ENCODE results near the gene CCDC74A. TPM values are rescaled to one million over a fixed set of nuclear protein-coding genes. Genes with fewer than 3 reads are reported as not detected.
"Not testable (repeated sequence)": the region's sequence is repeated elsewhere in the genome, so short reads cannot be mapped to it uniquely, and the experiment has no call there.

Gene CCDC74A
- polyA plus RNA-seq (2012; ENCODE audit: missing spikeins) = 42.7 TPM

DNA sequence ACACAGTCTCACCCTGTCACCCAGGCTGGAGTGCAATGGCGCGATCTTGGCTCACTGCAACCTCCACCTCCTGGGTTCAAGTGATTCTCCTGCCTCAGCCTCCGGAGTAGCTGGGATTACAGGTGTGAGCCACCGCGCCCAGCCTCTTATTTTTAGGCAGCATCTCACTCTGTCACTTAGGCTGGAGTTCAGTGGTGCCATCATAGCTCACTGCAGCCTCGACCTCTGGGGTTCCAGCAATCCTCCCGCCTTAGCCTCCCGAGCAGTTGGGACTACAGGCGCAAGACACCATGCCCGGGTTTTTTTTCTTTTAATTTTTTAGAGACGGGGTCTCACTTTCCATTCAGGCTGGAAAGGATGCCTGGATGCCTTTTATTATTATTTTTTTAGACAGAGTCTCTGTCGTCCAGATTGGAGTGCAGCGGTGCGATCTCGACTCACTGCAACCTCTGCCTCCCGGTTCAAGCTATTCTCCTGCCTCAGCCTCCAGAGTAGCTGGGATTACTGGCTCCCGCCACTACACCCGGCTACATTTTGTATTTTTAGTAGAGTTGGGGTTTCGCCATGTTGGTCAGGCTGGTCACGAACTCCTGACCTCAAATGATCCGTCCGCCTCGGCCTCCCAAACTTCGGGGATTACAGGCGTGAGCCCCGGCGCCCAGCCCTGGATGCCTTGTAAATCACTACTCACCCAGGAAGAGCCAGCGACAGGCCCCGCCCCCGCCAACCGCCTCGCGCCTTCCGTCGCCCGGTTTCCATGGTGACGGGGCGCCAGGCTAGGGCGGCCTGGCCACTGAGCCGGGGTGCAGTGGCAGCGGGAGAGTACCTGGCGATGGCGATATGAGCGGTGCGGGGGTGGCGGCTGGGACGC, at the start of gene CCDC74A:
Gene CCDC74A, plus strand, starts transcription at position 758 of the 871 bp plus-strand sequence. Its CDS starts 83 bp downstream, at position 841.
- not testable (repeated sequence) for DNase-seq (ENCODE audit: insufficient read length)
- peak; percentile 93 for FAIRE-seq

DNA sequence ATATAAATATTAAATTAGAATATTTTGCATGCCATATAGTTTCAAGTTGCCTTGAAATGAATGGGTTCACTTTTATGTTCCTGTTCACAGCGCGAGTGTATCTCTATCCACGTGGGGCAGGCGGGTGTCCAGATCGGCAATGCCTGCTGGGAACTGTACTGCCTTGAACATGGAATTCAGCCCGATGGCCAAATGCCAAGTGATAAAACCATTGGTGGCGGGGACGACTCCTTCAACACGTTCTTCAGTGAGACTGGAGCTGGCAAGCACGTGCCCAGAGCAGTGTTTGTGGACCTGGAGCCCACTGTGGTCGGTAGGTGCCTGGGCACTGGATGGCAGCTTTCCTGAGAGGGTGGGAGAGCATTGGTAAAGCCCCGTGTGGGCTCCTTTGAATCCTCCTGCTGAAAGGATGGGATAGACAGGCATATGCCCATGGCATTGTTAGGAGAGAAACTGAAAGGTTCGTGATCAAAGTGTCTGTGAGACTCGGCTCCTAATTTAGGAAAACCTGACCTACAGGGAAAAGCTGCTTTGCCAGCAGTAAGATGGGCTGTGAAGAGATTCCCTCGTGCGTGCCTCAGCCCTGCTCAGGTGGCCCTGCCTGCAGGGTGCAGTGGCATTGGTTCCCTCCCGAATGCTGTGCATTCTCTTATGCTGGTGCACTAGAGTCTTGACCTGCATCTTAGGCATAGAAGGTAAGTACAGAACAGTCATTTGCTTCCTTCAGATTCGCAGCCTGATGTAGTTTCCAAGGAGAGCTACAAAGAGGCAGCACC, 49.4 kb upstream of the CCDC74A start:
- FAIRE-seq = not testable (repeated sequence)

DNA sequence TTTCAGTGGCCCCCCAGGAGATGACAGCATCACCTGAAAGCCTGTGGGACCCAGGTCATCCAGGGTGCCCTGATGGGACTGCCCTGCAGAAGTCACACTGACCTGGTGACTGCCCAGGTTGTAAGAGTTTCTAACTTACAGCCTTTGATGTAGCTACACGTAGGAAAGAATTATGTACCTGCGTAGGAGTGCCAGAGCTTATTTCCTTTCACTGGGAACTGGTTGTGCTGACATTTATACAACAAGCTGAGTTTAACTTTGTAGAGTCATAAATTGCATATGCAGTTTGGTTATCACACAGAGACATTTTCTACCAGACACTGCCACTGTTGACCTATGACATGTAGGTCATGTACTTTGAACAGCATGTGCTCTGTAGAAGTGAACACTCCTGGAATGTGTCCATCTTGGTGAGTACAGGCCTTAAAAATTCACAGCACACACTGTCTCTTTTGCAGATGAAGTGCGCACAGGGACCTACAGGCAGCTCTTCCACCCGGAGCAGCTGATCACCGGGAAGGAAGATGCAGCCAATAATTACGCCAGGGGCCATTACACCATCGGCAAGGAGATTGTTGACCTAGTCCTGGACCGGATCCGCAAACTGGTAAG, 48.7 kb upstream of the CCDC74A start:
- DNase-seq (ENCODE audit: insufficient read length); FAIRE-seq: not testable (repeated sequence)

More for the DNA sequence above, 49.4 kb upstream of the CCDC74A start:
- not testable (repeated sequence) for DNase-seq (ENCODE audit: insufficient read length)

DNA sequence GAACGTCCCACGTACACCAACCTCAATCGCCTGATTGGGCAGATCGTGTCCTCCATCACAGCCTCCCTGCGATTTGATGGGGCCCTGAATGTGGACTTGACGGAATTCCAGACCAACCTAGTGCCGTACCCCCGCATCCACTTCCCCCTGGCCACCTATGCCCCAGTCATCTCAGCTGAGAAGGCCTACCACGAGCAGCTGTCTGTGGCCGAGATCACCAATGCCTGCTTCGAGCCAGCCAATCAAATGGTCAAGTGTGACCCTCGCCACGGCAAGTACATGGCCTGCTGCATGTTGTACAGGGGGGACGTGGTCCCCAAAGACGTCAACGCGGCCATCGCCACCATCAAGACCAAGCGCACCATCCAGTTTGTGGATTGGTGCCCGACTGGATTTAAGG, 47.3 kb upstream of the CCDC74A start:
- not testable (repeated sequence) for DNase-seq (ENCODE audit: insufficient read length); FAIRE-seq

DNA sequence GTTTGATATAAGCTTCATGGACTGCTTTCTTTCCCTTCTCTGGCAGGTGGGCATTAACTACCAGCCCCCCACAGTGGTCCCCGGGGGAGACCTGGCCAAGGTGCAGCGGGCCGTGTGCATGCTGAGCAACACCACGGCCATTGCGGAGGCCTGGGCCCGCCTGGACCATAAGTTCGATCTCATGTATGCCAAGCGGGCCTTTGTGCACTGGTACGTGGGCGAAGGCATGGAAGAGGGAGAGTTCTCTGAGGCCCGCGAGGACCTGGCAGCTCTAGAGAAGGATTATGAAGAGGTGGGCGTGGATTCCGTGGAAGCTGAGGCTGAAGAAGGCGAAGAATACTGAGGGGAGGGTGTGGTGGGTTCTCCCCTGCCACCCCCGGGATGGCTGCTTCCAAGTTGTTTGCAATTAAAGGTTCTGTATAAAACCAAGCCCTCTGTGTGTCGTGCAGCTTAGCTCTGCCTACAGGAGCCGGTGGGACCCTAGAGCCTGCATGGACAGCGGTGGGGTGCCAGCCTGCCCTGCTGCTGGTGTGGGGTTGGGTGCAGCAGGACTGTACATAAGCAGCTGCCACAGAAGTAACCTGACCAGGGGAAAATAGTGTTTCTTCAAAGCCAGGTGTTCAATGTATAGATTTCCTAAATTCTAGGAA, 45.1 kb upstream of the CCDC74A start:
- DNase-seq (ENCODE audit: insufficient read length); FAIRE-seq: not testable (repeated sequence)

DNA sequence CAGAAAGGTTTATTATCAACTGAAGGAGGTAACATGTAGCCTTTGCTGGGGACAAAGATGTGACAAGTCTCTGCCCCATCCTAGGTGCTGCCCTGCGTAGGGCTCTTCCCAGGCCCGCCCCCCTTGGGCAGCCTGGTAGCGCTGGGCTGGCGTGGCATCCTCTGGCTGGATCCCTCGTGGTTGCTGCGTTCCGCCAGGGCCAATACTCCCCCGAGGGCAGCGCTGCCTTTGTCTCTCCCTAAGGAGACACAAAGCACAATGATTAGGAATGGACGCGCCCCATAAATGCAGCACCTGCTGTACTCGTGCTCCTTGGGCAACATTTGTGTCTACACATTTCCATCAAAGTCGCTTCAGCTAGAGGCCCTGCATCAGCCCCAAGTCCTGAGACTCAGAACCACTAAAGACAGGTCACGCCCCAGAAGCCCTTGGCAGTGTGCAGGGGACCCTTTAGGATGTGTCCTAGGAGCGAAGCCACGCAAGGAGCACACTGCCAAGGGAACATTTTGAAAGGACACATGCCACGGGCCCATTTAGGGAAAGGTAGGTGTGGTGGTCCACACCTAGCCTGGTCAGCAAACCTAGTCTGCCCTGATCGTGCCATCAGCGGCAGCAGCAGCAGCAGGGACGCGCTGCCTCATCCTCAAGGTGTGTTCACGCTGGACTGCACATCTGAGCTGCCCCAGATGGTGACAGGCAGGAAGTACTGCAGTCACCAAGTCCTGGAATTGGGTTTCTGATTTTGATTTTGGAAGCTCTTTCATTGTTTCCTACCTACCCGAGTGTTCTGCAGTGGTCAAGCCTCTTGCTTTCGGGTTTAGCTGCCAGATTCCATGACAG, 43.5 kb upstream of the CCDC74A start:
- FAIRE-seq; DNase-seq (ENCODE audit: insufficient read length): not testable (repeated sequence)

DNA sequence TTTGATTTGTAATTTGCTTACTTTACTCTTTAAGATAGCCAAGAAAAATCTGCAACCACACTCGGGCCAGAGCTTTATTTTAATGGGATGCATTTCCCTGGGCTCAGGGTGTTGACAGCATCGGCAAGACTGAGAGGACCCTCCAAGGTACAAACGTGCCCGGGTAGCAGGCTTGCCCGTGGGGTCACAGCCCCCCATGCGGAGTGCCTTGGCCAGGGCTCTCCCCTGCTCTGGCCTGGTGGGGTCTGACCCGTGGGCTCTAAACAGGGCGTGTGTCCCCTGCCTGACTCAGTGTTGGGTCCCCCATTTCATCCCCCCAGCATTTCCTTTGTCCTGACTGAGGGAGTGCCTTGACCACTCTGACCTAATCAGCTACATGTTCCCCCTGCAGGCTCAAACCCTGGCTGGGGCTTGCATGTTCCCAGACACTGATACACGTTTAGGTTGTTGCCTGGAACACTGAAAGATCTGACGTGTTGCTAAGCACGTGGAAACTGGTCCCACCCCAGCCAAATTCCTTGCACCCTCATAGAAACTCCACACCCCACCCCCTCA, 42.7 kb upstream of the CCDC74A start:
- FAIRE-seq; DNase-seq (ENCODE audit: insufficient read length): not testable (repeated sequence)

DNA sequence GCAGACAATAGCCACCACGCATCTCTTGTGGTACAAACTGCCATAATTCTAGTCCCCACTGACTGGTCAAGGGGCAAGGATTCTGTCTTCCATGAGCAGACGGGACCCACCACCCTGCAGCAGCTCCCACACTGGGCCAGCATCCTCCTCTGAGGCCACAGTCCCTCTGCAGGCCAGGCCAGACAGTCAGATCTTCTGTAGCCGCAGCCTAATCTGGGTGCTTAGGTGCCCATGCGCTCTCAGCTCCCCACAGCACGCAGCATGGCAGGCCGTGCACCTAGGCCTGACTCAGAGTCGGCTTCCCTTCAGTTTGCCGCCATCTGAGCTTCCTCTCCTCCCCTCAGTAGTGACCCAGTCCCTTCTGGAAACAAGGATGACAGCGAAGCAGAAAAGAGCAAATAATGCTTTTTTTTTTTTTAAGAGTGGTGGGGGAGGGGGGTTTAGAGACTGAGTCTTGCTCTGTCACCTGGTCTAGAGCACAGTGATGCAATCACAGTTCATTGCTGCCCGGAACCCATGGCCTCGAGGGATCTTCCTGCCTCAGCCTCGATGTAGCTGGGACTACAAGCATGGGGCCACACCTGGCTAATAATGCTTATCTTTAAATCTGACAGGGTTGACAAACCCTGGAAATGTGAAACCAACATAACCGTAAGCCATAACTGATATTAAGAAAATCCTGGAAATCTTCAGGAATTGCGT, 41.3 kb upstream of the CCDC74A start:
- not testable (repeated sequence) for FAIRE-seq; DNase-seq (ENCODE audit: insufficient read length)

DNA sequence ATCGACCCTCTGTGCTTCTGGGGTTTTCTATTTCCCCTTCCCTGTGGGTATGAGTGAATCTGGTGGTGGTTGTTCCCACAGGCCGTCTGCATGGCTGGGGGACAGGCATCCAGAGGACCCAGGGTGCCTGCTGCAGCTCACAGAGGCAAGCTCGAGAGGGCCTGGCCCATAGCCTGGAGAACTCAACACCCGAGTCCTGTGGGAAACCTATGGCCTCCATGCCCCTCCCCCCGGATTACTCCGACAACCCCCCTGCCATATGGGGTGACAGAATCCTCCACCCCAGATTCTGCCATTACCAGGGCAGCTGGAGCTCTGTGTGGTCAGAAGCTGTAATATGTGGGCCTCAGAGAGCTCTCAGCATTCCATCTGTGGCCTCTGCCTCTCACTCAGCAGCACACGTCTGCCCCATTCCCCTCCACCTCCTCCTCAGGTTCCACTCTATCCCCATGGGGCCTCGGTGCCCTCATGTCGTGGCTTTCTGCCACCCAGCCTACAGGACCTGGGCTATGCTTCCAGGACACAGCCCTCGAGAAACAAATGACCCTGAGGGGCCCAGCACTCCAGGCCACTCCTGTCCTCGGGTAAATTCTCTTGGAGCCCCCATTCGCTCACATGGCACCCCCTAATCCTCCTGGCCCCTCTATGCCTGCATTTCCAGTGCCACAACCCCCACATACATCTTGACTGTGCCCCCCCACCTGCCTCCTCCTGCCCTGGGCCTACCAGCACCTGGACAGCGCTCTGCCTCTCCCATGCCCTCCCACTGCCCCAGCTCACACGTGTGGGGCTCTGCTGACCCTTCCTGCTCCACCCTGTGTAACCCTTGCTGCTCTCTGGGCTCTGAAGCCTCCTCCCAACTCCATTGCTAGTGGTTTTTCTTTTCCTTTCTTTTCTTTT, 39.1 kb upstream of the CCDC74A start:
- FAIRE-seq (no peak), DNase-seq (ENCODE audit: insufficient read length) (no peak)
- TF ChIP-seq POLR2AphosphoS5 (IDR thresholded peaks at IDR 0.05; ENCODE audit: low read depth, low read length) (peak; percentile 38; the same call in 1 of the 2 replicates), TAF1 (IDR thresholded peaks at IDR 0.05; ENCODE audit: borderline replicate concordance, low read depth, low read length) (no peak)

DNA sequence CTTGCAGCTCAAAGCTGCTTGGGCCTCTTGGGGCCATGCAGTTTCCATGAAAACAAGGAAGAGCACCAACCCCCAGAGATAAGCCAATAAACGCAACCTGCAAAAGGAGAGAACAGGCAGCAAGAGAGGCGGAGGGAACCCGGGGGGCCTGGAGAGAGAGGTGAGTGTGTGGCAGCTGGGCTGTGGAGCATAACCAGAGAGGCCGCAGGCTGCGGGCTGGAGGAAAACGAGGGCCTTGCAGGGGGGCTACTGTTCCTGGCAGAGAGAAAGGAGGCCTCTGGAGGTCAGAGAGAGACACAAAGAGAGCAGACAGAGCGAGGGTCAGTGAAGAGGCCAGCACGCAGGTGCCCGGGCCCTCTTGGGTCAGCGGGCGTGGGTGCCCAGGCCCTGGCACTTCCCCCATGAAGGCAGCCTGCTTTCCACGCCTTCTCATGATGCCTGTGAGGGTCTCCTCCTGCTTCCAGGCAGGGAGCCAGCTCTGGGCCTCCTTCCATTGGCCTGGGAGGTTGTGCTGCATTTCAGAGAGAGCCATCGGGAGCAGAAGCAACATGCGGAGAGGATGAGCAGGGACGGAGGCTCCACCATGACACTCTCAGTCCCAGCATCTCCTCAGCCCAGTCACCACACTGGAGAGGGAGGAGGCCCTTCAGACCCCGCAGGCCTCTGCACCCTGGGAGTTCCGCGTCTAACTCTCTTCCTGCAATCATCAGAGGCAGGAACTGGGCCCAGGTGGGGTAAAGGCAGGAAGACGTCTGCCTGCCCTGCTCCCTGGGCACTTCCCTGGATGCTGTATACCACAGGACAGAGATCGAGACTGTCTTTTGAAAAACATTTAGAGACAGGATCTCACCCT, 36.8 kb upstream of the CCDC74A start:
- FAIRE-seq; DNase-seq (ENCODE audit: insufficient read length): not testable (repeated sequence)
- 0 out of 2 replicates have a peak, but pooled peaks have one; percentile 32 for TF ChIP-seq TAF1 (IDR thresholded peaks at IDR 0.05; ENCODE audit: borderline replicate concordance, low read depth, low read length)

DNA sequence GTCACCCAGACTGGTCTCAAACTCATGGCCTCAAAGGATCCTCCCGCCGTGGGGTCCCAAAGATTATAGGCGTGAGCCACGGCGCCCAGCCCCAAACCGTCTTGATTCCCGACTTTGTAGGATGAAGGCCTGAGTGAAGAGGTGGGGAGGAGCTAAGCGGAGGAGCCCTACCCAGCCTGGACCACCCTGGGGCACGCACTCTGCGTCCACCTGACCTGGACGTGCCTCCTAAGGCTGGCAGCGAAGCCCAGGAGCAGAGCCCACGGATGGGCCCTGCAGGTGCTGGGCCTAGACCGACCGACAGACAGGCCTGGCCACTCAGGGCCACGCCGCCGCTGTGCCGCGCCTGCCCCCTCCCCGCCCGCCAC, 36.2 kb upstream of the CCDC74A start:
- not testable (repeated sequence) for DNase-seq (ENCODE audit: insufficient read length)
- FAIRE-seq = peak; percentile 84

DNA sequence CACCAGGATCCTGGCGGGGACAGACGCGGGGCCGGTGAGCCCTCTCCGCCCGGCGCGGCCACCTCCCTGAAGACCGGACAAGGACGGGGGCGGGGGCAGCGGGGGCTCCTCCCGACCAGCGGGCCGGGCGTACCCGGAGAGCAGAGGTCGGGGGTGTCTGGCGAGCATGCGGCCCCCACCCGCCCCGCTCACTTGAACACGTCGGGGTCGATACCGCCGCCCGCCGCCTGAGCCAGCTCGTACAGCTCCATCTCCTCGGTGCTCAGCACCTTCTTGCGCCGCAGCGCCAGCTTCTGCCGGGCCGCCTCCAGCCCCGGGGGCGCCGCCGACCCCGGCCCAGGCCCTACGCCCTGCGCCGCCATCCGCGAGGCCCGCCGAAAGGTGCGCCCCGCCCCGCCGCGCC, 35.7 kb upstream of the CCDC74A start, which contains the start of gene MZT2A:
Gene MZT2A, minus strand, starts transcription at position 383 of the 403 bp plus-strand sequence. Its CDS starts 21 bp downstream, at position 362.
- not testable (repeated sequence) for FAIRE-seq; DNase-seq (ENCODE audit: insufficient read length)

All from GM12892 (cell line).